GM23338 (cell line): Measurements from ENCODE around the gene MKNK2. TPM values are rescaled to one million over a fixed set of nuclear protein-coding genes. Genes with fewer than 3 reads are reported as not detected.

Source experiments
- ATAC-seq: fragments of 200-7000 bp; cut with Tn5 transposase; 3 replicates; pipeline ENCODE4 v1.9.1; 2020
- DNase-seq: peaks from one replicate; pipeline ENCODE4 v3.0.0-alpha.2; 2015; ENCODE audit warnings: low spot score
- H2AFZ ChIP-seq: fragments of 200-600 bp; sonication (generic); 2 replicates; pipeline ENCODE4 v1.8.0; 2016; ENCODE audit warnings: antibody characterized with exemption, mild to moderate bottlenecking, moderate library complexity
- H3F3A ChIP-seq: fragments of 200-600 bp; sonication (generic); replicated peaks from 2 replicates; pipeline ENCODE4 v1.8.0; 2017; ENCODE audit warnings: antibody characterized with exemption, mixed run types, low read depth
- H3K27ac ChIP-seq: fragments of 200-600 bp; sonication (generic); 2 replicates; pipeline ENCODE4 v1.6.1; 2016; ENCODE audit warnings: low read depth
- H3K27me3 ChIP-seq: fragments of 200-600 bp; sonication (generic); 2 replicates; pipeline ENCODE4 v1.8.0; 2016; ENCODE audit warnings: mild to moderate bottlenecking, mixed run types, moderate library complexity; ENCODE audit not compliant: insufficient read depth
- H3K36me3 ChIP-seq: fragments of 200-600 bp; sonication (generic); 2 replicates; pipeline ENCODE4 v1.8.0; 2016; ENCODE audit warnings: mild to moderate bottlenecking; ENCODE audit not compliant: insufficient read depth
- H3K4me1 ChIP-seq: fragments of 200-600 bp; sonication (generic); 2 replicates; pipeline ENCODE4 v1.8.0; 2016; ENCODE audit warnings: mild to moderate bottlenecking, moderate library complexity; ENCODE audit not compliant: insufficient read depth
- H3K4me2 ChIP-seq: fragments of 200-600 bp; sonication (generic); 2 replicates; pipeline ENCODE4 v1.7.1; 2017; ENCODE audit warnings: mixed run types
- H3K4me3 ChIP-seq: fragments of 200-600 bp; sonication (generic); 2 replicates; pipeline ENCODE4 v1.6.1; 2016; ENCODE audit warnings: mixed run types
- H3K79me2 ChIP-seq: fragments of 200-600 bp; sonication (generic); replicated peaks from 2 replicates; pipeline ENCODE4 v1.8.0; 2017; ENCODE audit warnings: mild to moderate bottlenecking; ENCODE audit not compliant: insufficient read depth
- H3K9me2 ChIP-seq: fragments of 200-600 bp; sonication (generic); 2 replicates; pipeline ENCODE4 v1.8.0; 2017; ENCODE audit not compliant: insufficient read depth
- H4K20me1 ChIP-seq: fragments of 200-600 bp; sonication (generic); replicated peaks from 2 replicates; pipeline ENCODE4 v1.8.0; 2017; ENCODE audit warnings: mild to moderate bottlenecking; ENCODE audit not compliant: insufficient read depth
- H3K27ac Mint-ChIP-seq: 2 replicates; pipeline ENCODE4 v1.8.0; 2020; ENCODE audit warnings: inconsistent platforms, mild to moderate bottlenecking, moderate library complexity, mixed read lengths
- H3K27me3 Mint-ChIP-seq: 3 replicates; pipeline ENCODE4 v1.8.0; 2022; ENCODE audit warnings: low read depth, mild to moderate bottlenecking, moderate library complexity, mixed read lengths, inconsistent platforms; ENCODE audit not compliant: insufficient read depth, poor library complexity
- H3K36me3 Mint-ChIP-seq: 3 replicates; pipeline ENCODE4 v1.8.0; 2021; ENCODE audit warnings: low read depth, mild to moderate bottlenecking, inconsistent platforms, moderate library complexity, mixed read lengths
- H3K4me1 Mint-ChIP-seq: 3 replicates; pipeline ENCODE4 v1.8.0; 2020; ENCODE audit warnings: mild to moderate bottlenecking, inconsistent platforms, mixed read lengths
- H3K4me3 Mint-ChIP-seq: 3 replicates; pipeline ENCODE4 v1.8.0; 2021; ENCODE audit warnings: moderate library complexity, mild to moderate bottlenecking, inconsistent platforms, mixed read lengths
- H3K9me3 Mint-ChIP-seq: 3 replicates; pipeline ENCODE4 v1.8.0; 2020; ENCODE audit warnings: moderate library complexity, mild to moderate bottlenecking, inconsistent platforms, mixed read lengths
- CREB1 ChIP-seq: fragments of 250-450 bp; sonication (Bioruptor Pico); IDR thresholded peaks from 2 replicates; pipeline ENCODE4 v1.5.0; 2020; ENCODE audit warnings: low read depth, mild to moderate bottlenecking, moderate library complexity
- EZH2 ChIP-seq: fragments of 200-600 bp; sonication (generic); IDR thresholded peaks from one replicate; pipeline ENCODE4 v1.8.0; 2017; ENCODE audit warnings: antibody characterized with exemption, mild to moderate bottlenecking, low read depth; ENCODE audit not compliant: unreplicated experiment
- EZH2phosphoT487 ChIP-seq: fragments of 200-600 bp; sonication (generic); IDR thresholded peaks from one replicate; pipeline ENCODE4 v1.8.1; 2018; ENCODE audit warnings: antibody characterized with exemption; ENCODE audit not compliant: unreplicated experiment
- JUNB ChIP-seq: IDR thresholded peaks from one replicate; pipeline ENCODE4 v1.6.1; 2016; ENCODE audit warnings: antibody characterized with exemption; ENCODE audit not compliant: unreplicated experiment
- NANOG ChIP-seq: IDR thresholded peaks from 2 replicates; pipeline ENCODE4 v1.6.1; 2016; ENCODE audit warnings: antibody characterized with exemption, borderline replicate concordance
- POLR2AphosphoS5 ChIP-seq: IDR thresholded peaks from 2 replicates; pipeline ENCODE4 v1.6.1; 2016; ENCODE audit warnings: antibody characterized with exemption, low read depth
- STAT1 ChIP-seq: IDR thresholded peaks from one replicate; pipeline ENCODE4 v1.6.1; 2016; ENCODE audit warnings: antibody characterized with exemption; ENCODE audit not compliant: unreplicated experiment
- ZNF114 ChIP-seq: fragments of 250-450 bp; sonication (Bioruptor Pico); IDR thresholded peaks from 2 replicates; pipeline ENCODE4 v1.5.0; 2020; ENCODE audit warnings: mild to moderate bottlenecking, moderate library complexity
- ZNF331 ChIP-seq: fragments of 250-450 bp; sonication (Bioruptor Pico); IDR thresholded peaks from 2 replicates; pipeline ENCODE4 v1.5.0; 2020; ENCODE audit warnings: low read depth, mild to moderate bottlenecking, moderate library complexity
- polyA plus RNA-seq: library from polyadenylated mRNA; unstranded; fragments of >200 nt; fragmentation: Nextera tagmentation; extraction: Ambion mirVana; gene quantifications from 2 replicates; pipeline ENCODE4 v1.2.1, GENCODE V29; 2016
- total RNA-seq: library from RNA; depleted of rRNA; stranded (reverse); fragments of >200 nt; shearing (Covaris generic); gene quantifications from 2 replicates; pipeline ENCODE4 v1.2.3, GENCODE V29; 2014
- TF ChIP-seq, protein P1 (sequence below), 2 experiments: fragments of 200-600 bp in 1 of 2; sonication (generic) in 1 of 2; conservative IDR thresholded peaks; 2 replicates each; pipeline versions ENCODE4 v1.5.1 to v1.6.1; 2016 to 2017; ENCODE audit warnings: antibody characterized with exemption in 2 of 2, low read depth in 2 of 2, mild to moderate bottlenecking in 2 of 2, moderate library complexity in 1 of 2
- TF ChIP-seq, protein P2 (sequence below): IDR thresholded peaks from 2 replicates; pipeline ENCODE4 v1.6.1; 2016; ENCODE audit warnings: antibody characterized with exemption
- TF ChIP-seq, protein P3 (sequence below): IDR thresholded peaks from one replicate; pipeline ENCODE4 v1.6.1; 2018; ENCODE audit warnings: antibody characterized with exemption; ENCODE audit not compliant: unreplicated experiment
- TF ChIP-seq, protein P4 (sequence below): fragments of 250-450 bp; sonication (Bioruptor Pico); IDR thresholded peaks from 2 replicates; pipeline ENCODE4 v1.5.0; 2020; ENCODE audit warnings: mild to moderate bottlenecking, moderate library complexity

Gene MKNK2
- total and polyA plus RNA-seq, 2 experiments from 2014 or later: 71.0 to 159 TPM

DNA sequence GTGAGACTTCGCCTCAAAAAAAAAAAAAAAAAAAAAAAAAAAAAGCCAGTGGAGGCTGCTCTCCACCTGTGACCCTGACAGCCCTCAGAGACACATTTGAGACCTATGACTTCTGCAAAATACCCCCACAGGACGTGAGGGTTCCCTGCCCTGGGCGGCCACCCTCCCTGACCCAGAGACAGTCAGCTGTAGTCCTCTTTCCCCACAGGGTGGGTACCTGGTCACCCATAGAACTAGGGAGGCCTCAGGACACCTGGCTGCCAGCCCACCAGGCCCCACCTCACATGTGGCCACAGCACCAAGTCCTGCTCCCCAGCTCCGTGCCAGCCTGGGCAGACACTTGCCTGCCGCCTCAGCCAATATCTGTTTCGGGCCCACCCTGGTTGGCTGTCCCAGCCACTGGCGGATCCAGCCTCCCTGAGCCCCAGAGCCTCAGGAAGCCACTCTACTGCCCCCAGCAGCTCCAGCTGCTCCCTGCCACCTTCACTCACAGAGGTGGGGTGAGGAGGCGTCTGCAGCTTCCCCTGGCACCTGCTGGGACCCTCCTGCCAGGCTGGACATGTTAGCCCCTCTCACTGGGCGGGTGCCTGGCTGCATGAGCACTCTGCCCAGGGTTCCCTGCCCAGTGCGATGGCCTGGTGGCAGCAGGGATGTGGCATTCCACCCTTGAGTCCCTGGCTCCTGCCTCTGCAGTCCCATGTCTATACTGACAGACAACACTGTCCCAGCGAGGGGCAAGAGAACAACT, 6.9 kb downstream of the MKNK2 start:
- H3K79me2 ChIP-seq: peaks cover 17% of the 10 kb centered on the region
- Mint-ChIP-seq H3K36me3 (peaks cover 14% of the 10 kb centered on the region; the same call in 2 of the 3 replicates), H3K9me3 (no peaks in the 10 kb centered on the region), H3K27ac (no peak overlapping the region), H3K27me3 (peaks cover 12% of the 10 kb centered on the region), H3K4me1 (peaks cover 5% of the 10 kb centered on the region; the same call in 2 of the 3 replicates), H3K4me3 (no peak overlapping the region)
- H3K4me3 ChIP-seq: no peak overlapping the region
- H3K4me1 ChIP-seq: peaks cover 15% of the 10 kb centered on the region
- DNase-seq (no peak), ATAC-seq (no peak)
- no peaks in the 10 kb centered on the region for H3K27me3 ChIP-seq
- H3K27ac ChIP-seq: no peak overlapping the region
- peaks cover 5% of the 10 kb centered on the region for H4K20me1 ChIP-seq
- H2AFZ ChIP-seq: no peak overlapping the region
- TF ChIP-seq ZNF114 (CRISPR knock-in tag) (no peak), NANOG (no peak), STAT1 (no peak), JUNB (no peak), POLR2AphosphoS5 (no peak), EZH2 (no peak), EZH2phosphoT487 (no peak), CREB1 (CRISPR knock-in tag) (no peak), ZNF331 (CRISPR knock-in tag) (no peak)
- TF ChIP-seq, protein P1, sequence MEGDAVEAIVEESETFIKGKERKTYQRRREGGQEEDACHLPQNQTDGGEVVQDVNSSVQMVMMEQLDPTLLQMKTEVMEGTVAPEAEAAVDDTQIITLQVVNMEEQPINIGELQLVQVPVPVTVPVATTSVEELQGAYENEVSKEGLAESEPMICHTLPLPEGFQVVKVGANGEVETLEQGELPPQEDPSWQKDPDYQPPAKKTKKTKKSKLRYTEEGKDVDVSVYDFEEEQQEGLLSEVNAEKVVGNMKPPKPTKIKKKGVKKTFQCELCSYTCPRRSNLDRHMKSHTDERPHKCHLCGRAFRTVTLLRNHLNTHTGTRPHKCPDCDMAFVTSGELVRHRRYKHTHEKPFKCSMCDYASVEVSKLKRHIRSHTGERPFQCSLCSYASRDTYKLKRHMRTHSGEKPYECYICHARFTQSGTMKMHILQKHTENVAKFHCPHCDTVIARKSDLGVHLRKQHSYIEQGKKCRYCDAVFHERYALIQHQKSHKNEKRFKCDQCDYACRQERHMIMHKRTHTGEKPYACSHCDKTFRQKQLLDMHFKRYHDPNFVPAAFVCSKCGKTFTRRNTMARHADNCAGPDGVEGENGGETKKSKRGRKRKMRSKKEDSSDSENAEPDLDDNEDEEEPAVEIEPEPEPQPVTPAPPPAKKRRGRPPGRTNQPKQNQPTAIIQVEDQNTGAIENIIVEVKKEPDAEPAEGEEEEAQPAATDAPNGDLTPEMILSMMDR (conservative IDR thresholded peaks at IDR 0.05; ENCODE audit: low read depth in 2 of 2): no peak; a peak in 1 of 4 replicates
- TF ChIP-seq, protein P2, sequence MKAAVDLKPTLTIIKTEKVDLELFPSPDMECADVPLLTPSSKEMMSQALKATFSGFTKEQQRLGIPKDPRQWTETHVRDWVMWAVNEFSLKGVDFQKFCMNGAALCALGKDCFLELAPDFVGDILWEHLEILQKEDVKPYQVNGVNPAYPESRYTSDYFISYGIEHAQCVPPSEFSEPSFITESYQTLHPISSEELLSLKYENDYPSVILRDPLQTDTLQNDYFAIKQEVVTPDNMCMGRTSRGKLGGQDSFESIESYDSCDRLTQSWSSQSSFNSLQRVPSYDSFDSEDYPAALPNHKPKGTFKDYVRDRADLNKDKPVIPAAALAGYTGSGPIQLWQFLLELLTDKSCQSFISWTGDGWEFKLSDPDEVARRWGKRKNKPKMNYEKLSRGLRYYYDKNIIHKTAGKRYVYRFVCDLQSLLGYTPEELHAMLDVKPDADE: no peak
- TF ChIP-seq, protein P3, sequence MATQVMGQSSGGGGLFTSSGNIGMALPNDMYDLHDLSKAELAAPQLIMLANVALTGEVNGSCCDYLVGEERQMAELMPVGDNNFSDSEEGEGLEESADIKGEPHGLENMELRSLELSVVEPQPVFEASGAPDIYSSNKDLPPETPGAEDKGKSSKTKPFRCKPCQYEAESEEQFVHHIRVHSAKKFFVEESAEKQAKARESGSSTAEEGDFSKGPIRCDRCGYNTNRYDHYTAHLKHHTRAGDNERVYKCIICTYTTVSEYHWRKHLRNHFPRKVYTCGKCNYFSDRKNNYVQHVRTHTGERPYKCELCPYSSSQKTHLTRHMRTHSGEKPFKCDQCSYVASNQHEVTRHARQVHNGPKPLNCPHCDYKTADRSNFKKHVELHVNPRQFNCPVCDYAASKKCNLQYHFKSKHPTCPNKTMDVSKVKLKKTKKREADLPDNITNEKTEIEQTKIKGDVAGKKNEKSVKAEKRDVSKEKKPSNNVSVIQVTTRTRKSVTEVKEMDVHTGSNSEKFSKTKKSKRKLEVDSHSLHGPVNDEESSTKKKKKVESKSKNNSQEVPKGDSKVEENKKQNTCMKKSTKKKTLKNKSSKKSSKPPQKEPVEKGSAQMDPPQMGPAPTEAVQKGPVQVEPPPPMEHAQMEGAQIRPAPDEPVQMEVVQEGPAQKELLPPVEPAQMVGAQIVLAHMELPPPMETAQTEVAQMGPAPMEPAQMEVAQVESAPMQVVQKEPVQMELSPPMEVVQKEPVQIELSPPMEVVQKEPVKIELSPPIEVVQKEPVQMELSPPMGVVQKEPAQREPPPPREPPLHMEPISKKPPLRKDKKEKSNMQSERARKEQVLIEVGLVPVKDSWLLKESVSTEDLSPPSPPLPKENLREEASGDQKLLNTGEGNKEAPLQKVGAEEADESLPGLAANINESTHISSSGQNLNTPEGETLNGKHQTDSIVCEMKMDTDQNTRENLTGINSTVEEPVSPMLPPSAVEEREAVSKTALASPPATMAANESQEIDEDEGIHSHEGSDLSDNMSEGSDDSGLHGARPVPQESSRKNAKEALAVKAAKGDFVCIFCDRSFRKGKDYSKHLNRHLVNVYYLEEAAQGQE: no peak
- TF ChIP-seq, protein P4, sequence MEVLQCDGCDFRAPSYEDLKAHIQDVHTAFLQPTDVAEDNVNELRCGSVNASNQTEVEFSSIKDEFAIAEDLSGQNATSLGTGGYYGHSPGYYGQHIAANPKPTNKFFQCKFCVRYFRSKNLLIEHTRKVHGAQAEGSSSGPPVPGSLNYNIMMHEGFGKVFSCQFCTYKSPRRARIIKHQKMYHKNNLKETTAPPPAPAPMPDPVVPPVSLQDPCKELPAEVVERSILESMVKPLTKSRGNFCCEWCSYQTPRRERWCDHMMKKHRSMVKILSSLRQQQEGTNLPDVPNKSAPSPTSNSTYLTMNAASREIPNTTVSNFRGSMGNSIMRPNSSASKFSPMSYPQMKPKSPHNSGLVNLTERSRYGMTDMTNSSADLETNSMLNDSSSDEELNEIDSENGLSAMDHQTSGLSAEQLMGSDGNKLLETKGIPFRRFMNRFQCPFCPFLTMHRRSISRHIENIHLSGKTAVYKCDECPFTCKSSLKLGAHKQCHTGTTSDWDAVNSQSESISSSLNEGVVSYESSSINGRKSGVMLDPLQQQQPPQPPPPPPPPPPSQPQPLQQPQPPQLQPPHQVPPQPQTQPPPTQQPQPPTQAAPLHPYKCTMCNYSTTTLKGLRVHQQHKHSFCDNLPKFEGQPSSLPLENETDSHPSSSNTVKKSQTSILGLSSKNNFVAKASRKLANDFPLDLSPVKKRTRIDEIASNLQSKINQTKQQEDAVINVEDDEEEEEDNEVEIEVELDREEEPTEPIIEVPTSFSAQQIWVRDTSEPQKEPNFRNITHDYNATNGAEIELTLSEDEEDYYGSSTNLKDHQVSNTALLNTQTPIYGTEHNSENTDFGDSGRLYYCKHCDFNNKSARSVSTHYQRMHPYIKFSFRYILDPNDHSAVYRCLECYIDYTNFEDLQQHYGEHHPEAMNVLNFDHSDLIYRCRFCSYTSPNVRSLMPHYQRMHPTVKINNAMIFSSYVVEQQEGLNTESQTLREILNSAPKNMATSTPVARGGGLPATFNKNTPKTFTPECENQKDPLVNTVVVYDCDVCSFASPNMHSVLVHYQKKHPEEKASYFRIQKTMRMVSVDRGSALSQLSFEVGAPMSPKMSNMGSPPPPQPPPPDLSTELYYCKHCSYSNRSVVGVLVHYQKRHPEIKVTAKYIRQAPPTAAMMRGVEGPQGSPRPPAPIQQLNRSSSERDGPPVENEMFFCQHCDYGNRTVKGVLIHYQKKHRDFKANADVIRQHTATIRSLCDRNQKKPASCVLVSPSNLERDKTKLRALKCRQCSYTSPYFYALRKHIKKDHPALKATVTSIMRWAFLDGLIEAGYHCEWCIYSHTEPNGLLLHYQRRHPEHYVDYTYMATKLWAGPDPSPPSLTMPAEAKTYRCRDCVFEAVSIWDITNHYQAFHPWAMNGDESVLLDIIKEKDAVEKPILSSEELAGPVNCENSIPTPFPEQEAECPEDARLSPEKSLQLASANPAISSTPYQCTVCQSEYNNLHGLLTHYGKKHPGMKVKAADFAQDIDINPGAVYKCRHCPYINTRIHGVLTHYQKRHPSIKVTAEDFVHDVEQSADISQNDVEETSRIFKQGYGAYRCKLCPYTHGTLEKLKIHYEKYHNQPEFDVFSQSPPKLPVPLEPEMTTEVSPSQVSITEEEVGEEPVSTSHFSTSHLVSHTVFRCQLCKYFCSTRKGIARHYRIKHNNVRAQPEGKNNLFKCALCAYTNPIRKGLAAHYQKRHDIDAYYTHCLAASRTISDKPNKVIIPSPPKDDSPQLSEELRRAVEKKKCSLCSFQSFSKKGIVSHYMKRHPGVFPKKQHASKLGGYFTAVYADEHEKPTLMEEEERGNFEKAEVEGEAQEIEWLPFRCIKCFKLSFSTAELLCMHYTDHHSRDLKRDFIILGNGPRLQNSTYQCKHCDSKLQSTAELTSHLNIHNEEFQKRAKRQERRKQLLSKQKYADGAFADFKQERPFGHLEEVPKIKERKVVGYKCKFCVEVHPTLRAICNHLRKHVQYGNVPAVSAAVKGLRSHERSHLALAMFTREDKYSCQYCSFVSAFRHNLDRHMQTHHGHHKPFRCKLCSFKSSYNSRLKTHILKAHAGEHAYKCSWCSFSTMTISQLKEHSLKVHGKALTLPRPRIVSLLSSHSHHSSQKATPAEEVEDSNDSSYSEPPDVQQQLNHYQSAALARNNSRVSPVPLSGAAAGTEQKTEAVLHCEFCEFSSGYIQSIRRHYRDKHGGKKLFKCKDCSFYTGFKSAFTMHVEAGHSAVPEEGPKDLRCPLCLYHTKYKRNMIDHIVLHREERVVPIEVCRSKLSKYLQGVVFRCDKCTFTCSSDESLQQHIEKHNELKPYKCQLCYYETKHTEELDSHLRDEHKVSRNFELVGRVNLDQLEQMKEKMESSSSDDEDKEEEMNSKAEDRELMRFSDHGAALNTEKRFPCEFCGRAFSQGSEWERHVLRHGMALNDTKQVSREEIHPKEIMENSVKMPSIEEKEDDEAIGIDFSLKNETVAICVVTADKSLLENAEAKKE (CRISPR knock-in tag): no peak
- H3K4me2 ChIP-seq: no peak overlapping the region
- peaks cover 8% of the 10 kb centered on the region; the same call in 1 of the 2 replicates for H3K36me3 ChIP-seq
- H3F3A ChIP-seq: peaks cover 23% of the 10 kb centered on the region
- H3K9me2 ChIP-seq: no peaks in the 10 kb centered on the region
